HepG2 (cell line): ENCODE measurements around the gene CDR2L. TPM values are rescaled to one million over a fixed set of nuclear protein-coding genes. Genes with fewer than 3 reads are reported as not detected.

ENCODE experiments used
- BCL6 ChIP-seq: IDR thresholded peaks from 2 replicates; pipeline ENCODE4 v1.6.1; 2016; ENCODE audit warnings: missing genetic modification reagents, missing compliant biosample characterization
- GLMP ChIP-seq: sonication (generic); formaldehyde crosslinking; IDR thresholded peaks from 2 replicates; pipeline ENCODE4 v1.9.0; 2021; ENCODE audit warnings: missing genetic modification reagents, mild to moderate bottlenecking, borderline replicate concordance
- GTF2F1 ChIP-seq: fragments of 150-350 bp; IDR thresholded peaks from 2 replicates; pipeline ENCODE4 v1.6.1; 2014; ENCODE audit warnings: low read length
- HNRNPL ChIP-seq: fragments of 200-400 bp; formaldehyde crosslinking; IDR thresholded peaks from 2 replicates; pipeline ENCODE4 v1.6.1; 2017; ENCODE audit warnings: mild to moderate bottlenecking, low read depth, low read length
- IRF1 ChIP-seq: sonication (generic); formaldehyde crosslinking; IDR thresholded peaks from 2 replicates; pipeline ENCODE4 v1.4.0; 2020; ENCODE audit warnings: low read depth, mild to moderate bottlenecking, missing genetic modification reagents
- NONO ChIP-seq, 2 experiments: fragments of 450-650 bp in 1 of 2; sonication (generic) in 1 of 2; formaldehyde crosslinking in 1 of 2; IDR thresholded peaks in 1 of 2; conservative IDR thresholded peaks in 1 of 2; 2 replicates each; pipeline versions ENCODE4 v1.6.1 to v1.8.0; 2017 to 2022; ENCODE audit warnings: mild to moderate bottlenecking in 1 of 2, missing genetic modification reagents in 1 of 2, moderate library complexity in 1 of 2
- ONECUT2 ChIP-seq: sonication (generic); formaldehyde crosslinking; IDR thresholded peaks from 2 replicates; pipeline ENCODE4 v1.4.0; 2020; ENCODE audit warnings: missing genetic modification reagents
- PLRG1 ChIP-seq: fragments of 450-650 bp; conservative IDR thresholded peaks from 2 replicates; pipeline ENCODE4 v1.6.1; 2016
- PREB ChIP-seq: sonication (generic); formaldehyde crosslinking; IDR thresholded peaks from 2 replicates; pipeline ENCODE4 v1.4.0; 2020; ENCODE audit warnings: missing genetic modification reagents
- TCF7L2 ChIP-seq: IDR thresholded peaks from 2 replicates; pipeline ENCODE4 v1.6.1; 2011; ENCODE audit warnings: mild to moderate bottlenecking, low read depth, low read length, moderate library complexity
- TFDP2 ChIP-seq: sonication (generic); formaldehyde crosslinking; IDR thresholded peaks from 2 replicates; pipeline ENCODE4 v1.4.0; 2020; ENCODE audit warnings: missing genetic modification reagents
- ZFP36 ChIP-seq: fragments of 150-350 bp; IDR thresholded peaks from 2 replicates; pipeline ENCODE4 v1.6.1; 2018; ENCODE audit warnings: borderline replicate concordance, low read length, low read depth; ENCODE audit not compliant: partially characterized antibody
- ZFP62 ChIP-seq: sonication (generic); formaldehyde crosslinking; IDR thresholded peaks from 2 replicates; pipeline ENCODE4 v1.4.0; 2020; ENCODE audit warnings: missing genetic modification reagents
- ZFYVE20 ChIP-seq: sonication (generic); formaldehyde crosslinking; IDR thresholded peaks from 2 replicates; pipeline ENCODE4 v1.8.0; 2023; ENCODE audit warnings: low read depth, mild to moderate bottlenecking, moderate library complexity, missing genetic modification reagents, borderline replicate concordance
- ZNF263 ChIP-seq: sonication (generic); formaldehyde crosslinking; IDR thresholded peaks from 2 replicates; pipeline ENCODE4 v1.4.0; 2020; ENCODE audit warnings: missing genetic modification reagents
- ZNF280D ChIP-seq: sonication (generic); formaldehyde crosslinking; IDR thresholded peaks from 2 replicates; pipeline ENCODE4 v1.5.1; 2020; ENCODE audit warnings: mild to moderate bottlenecking, missing genetic modification reagents
- ZNF335 ChIP-seq: sonication (generic); formaldehyde crosslinking; IDR thresholded peaks from 2 replicates; pipeline ENCODE4 v1.4.0; 2020; ENCODE audit warnings: missing genetic modification reagents
- ZNF343 ChIP-seq: sonication (generic); formaldehyde crosslinking; IDR thresholded peaks from 2 replicates; pipeline ENCODE4 v1.4.0; 2020; ENCODE audit warnings: mild to moderate bottlenecking, missing genetic modification reagents
- ZNF432 ChIP-seq: sonication (generic); formaldehyde crosslinking; IDR thresholded peaks from 2 replicates; pipeline ENCODE4 v1.5.0; 2020; ENCODE audit warnings: missing genetic modification reagents, mild to moderate bottlenecking, borderline replicate concordance
- ZNF761 ChIP-seq: sonication (generic); formaldehyde crosslinking; conservative IDR thresholded peaks from 2 replicates; pipeline ENCODE4 v1.4.0; 2020; ENCODE audit warnings: mild to moderate bottlenecking, missing genetic modification reagents
- polyA plus RNA-seq, 8 experiments: library from polyadenylated mRNA; depleted of rRNA in 3 of 8; stranded (reverse) in 7 of 8; unstranded in 1 of 8; fragments of >200 nt; fragmentation: Illumina TruSeq in 4 of 8; extraction: Trizol in 4 of 8; gene quantifications; 2 replicates each; pipeline versions ENCODE4 v1.2.1 to v1.2.3, GENCODE V29; 2011 to 2016; ENCODE audit warnings: low read depth in 4 of 8, missing spikeins in 1 of 8, mixed read lengths in 1 of 8; ENCODE audit not compliant: insufficient read depth in 1 of 8
- total RNA-seq, 5 experiments: library from RNA; depleted of rRNA; stranded (reverse); fragments of >200 nt; fragmentation: Illumina TruSeq; extraction: Trizol; gene quantifications; 2 replicates each; pipeline ENCODE4 v1.2.3, GENCODE V29; 2016; ENCODE audit warnings: low read depth in 1 of 5

CDR2L gene
- total and polyA plus RNA-seq, 2 of the 13 experiments (the other 11 are each of a cell fraction or from before 2014, with no cell fraction given): 1.9 to 2.1 TPM

- TF ChIP-seq TFDP2 (CRISPR knock-in tag) (peak; percentile 94), BCL6 (peak; percentile 86), GLMP (CRISPR knock-in tag) (no peak), NONO (IDR thresholded peaks at IDR 0.05) (no peak), NONO (CRISPR knock-in tag; conservative IDR thresholded peaks at IDR 0.05) (peak; percentile 79), HNRNPL (0 out of 2 replicates have a peak, but pooled peaks have one; percentile 27), PLRG1 (no peak), ZFP36 (no peak), ONECUT2 (CRISPR knock-in tag) (no peak; the same call in 1 of the 2 replicates), ZNF280D (CRISPR knock-in tag) (no peak), ZNF761 (CRISPR knock-in tag) (peak; percentile 80; the same call in 1 of the 2 replicates), ZNF343 (peak; percentile 93), GTF2F1 (peak; percentile 56; the same call in 1 of the 2 replicates), ZFP62 (CRISPR knock-in tag) (no peak), ZFYVE20 (CRISPR knock-in tag) (no peak), ZNF335 (CRISPR knock-in tag) (peak; percentile 80), PREB (CRISPR knock-in tag) (no peak), IRF1 (CRISPR knock-in tag) (0 out of 2 replicates have a peak, but pooled peaks have one; percentile 40), ZNF263 (CRISPR knock-in tag) (0 out of 2 replicates have a peak, but pooled peaks have one; percentile 60), ZNF432 (CRISPR knock-in tag) (no peak), TCF7L2 (no peak)
Observed at GRCh38 chr17:75033346-75034235, 46.2 kb downstream of the CDR2L start (continued).
